SK-N-SH treated with all-trans-retinoic acid at 6 μM for 48 hours (cell line): ENCODE measurements around the gene ZNF691.
"Not testable (repeated sequence)": the region's sequence is repeated elsewhere in the genome, so short reads cannot be mapped to it uniquely, and the experiment has no call there.

Experiments
- ARNTL ChIP-seq: fragments of 450-650 bp; formaldehyde crosslinking; IDR thresholded peaks from 2 replicates; pipeline ENCODE4 v1.5.0; 2020; ENCODE audit warnings: low read depth, mild to moderate bottlenecking, moderate library complexity, borderline replicate concordance
- RARB ChIP-seq: fragments of 250-450 bp; sonication (Bioruptor Pico); IDR thresholded peaks from 2 replicates; pipeline ENCODE4 v1.8.0; 2021; ENCODE audit warnings: mild to moderate bottlenecking, moderate library complexity
- ZFP3 ChIP-seq: fragments of 250-450 bp; sonication (Bioruptor Pico); IDR thresholded peaks from 2 replicates; pipeline ENCODE4 v1.5.0; 2020; ENCODE audit warnings: mild to moderate bottlenecking, moderate library complexity
- ZFP30 ChIP-seq: fragments of 450-650 bp; formaldehyde crosslinking; IDR thresholded peaks from 2 replicates; pipeline ENCODE4 v1.5.0; 2022; ENCODE audit warnings: mild to moderate bottlenecking, moderate library complexity
- ZNF565 ChIP-seq: fragments of 450-650 bp; formaldehyde crosslinking; conservative IDR thresholded peaks from 2 replicates; pipeline ENCODE4 v1.5.0; 2020; ENCODE audit warnings: low read depth, mild to moderate bottlenecking, moderate library complexity
- TF ChIP-seq, protein P1 (sequence below): fragments of 250-450 bp; sonication (Bioruptor Pico); IDR thresholded peaks from 2 replicates; pipeline ENCODE4 v1.8.0; 2020; ENCODE audit warnings: mild to moderate bottlenecking, moderate library complexity, borderline replicate concordance

DNA sequence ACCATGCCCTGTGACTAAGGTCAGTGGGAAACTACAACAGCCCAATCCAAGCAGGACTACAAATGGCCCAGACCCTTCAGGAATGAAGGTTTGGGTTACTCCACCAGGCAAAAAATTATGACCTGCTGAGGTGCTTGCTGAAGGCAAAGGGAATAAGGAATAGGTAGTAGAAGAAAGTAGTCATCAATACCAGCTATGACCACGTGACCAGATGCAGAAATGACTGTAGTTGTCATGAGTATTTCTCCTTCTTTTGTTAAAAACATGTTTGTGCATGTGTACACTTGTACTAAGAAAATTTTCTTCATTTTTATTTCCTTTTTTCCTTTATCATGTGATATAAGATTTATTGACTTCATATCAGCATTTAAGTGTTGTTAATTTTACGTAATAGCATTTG, 22.8 kb downstream of the ZNF691 start:
- not testable (repeated sequence) for TF ChIP-seq RARB (CRISPR knock-in tag); ARNTL; ZFP3; ZFP30 (CRISPR knock-in tag); ZNF565 (CRISPR knock-in tag)
- TF ChIP-seq, protein P1, sequence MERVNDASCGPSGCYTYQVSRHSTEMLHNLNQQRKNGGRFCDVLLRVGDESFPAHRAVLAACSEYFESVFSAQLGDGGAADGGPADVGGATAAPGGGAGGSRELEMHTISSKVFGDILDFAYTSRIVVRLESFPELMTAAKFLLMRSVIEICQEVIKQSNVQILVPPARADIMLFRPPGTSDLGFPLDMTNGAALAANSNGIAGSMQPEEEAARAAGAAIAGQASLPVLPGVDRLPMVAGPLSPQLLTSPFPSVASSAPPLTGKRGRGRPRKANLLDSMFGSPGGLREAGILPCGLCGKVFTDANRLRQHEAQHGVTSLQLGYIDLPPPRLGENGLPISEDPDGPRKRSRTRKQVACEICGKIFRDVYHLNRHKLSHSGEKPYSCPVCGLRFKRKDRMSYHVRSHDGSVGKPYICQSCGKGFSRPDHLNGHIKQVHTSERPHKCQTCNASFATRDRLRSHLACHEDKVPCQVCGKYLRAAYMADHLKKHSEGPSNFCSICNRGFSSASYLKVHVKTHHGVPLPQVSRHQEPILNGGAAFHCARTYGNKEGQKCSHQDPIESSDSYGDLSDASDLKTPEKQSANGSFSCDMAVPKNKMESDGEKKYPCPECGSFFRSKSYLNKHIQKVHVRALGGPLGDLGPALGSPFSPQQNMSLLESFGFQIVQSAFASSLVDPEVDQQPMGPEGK (CRISPR knock-in tag) = not testable (repeated sequence)
